HUES6 (cell line): ENCODE data around the gene SFXN5.

Experiments used
- H3K27ac ChIP-seq: 2 replicates; pipeline ENCODE4 v1.7.0; 2013; ENCODE audit warnings: low read depth, mild to moderate bottlenecking, low read length, inconsistent platforms
- H3K27me3 ChIP-seq: 2 replicates; pipeline ENCODE4 v1.6.1; 2013; ENCODE audit warnings: low read length; ENCODE audit not compliant: control insufficient read depth, insufficient read depth
- H3K36me3 ChIP-seq: 2 replicates; pipeline ENCODE4 v1.6.1; 2013; ENCODE audit warnings: low read length; ENCODE audit not compliant: control insufficient read depth, insufficient read depth
- H3K4me1 ChIP-seq: 2 replicates; pipeline ENCODE4 v1.6.1; 2013; ENCODE audit warnings: low read length; ENCODE audit not compliant: control insufficient read depth, insufficient read depth
- H3K4me3 ChIP-seq: 2 replicates; pipeline ENCODE4 v1.5.1; 2013; ENCODE audit warnings: low read depth, low read length
- H3K9ac ChIP-seq: one replicate; pipeline ENCODE4 v1.6.1; 2013; ENCODE audit warnings: mild to moderate bottlenecking, low read length
- H3K9me3 ChIP-seq: 2 replicates; pipeline ENCODE4 v1.6.1; 2013; ENCODE audit warnings: low read depth, low read length; ENCODE audit not compliant: control insufficient read depth, insufficient read depth

Gene SFXN5

DNA sequence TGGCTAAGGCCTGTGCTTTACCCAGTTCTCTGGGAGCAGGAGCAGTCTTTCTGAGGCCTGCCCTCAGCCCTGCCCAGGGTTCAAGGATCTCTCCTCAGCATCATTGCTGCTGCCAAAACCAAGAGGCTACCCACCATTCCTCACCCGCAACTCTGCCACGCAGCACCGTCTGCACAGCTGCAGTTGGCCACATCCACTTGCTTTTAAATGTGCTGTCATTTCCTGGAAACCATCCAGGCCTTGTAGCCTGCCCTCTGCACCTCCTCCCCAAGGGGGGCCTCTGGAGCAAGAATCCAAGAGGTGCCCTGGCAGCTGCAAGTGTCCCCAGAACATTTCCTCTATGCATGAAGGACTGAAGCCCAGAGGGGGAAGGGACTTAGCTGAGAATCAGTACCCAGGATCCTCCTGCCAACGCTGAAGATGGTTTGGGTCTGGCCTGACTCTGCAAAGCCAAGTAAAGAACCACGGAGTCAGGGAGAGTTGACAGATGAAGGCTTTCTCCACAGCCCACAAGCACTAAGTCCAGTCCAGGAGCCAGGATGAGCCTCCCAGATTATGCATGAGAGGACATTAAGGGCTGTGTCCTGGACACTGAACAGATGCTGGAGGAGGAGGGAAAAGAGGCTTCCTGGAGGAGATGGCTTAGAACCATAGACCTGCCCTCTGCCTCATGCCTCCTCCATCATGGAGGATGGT, 139.3 kb downstream of the SFXN5 start:
- H3K9ac ChIP-seq, result no peak overlapping the region
- peaks cover 94% of the 10 kb centered on the region for H3K27me3 ChIP-seq
- no peaks in the 10 kb centered on the region for H3K36me3 ChIP-seq
- no peak overlapping the region for H3K4me3 ChIP-seq
- H3K4me1 ChIP-seq, result peaks cover 4% of the 10 kb centered on the region; the same call in 1 of the 2 replicates
- H3K27ac ChIP-seq, result no peak overlapping the region
- H3K9me3 ChIP-seq, result no peaks in the 10 kb centered on the region

DNA sequence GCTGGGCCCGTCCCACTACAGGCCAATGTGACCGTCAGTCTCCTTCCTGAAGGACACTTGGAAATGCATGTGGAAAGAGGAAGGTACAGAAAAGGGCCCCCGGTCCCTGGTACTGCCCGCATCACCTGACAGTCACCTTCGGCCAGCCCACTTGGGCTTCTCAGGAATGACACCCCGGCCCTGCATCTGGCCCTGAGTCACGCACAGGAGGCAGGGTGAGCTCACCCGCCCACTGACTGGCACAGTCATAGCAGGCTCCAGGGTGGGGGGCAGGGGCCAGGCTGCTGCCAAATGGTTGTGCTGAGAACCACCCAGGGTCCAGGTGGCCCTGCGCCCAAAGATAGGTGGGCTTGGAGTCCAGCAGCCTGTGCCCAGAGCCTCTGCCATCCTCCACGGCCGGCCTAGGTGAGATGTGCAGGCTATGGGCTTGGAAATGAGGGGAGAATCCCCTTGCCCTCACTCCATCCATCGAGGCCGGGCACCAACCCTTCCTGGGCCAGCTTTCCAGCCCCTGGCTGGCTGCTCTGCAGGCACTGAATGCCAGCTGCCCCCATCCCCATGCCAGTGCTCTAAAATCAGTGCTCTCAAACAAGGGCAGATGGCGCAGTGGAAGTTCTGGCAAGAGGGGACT, 140.1 kb downstream of the SFXN5 start:
- Histone ChIP-seq H3K9ac (no peak overlapping the region), H3K4me3 (no peak overlapping the region), H3K9me3 (no peaks in the 10 kb centered on the region), H3K27me3 (peaks cover 99% of the 10 kb centered on the region), H3K4me1 (peaks cover 8% of the 10 kb centered on the region; the same call in 1 of the 2 replicates), H3K36me3 (no peaks in the 10 kb centered on the region), H3K27ac (no peak overlapping the region)

DNA sequence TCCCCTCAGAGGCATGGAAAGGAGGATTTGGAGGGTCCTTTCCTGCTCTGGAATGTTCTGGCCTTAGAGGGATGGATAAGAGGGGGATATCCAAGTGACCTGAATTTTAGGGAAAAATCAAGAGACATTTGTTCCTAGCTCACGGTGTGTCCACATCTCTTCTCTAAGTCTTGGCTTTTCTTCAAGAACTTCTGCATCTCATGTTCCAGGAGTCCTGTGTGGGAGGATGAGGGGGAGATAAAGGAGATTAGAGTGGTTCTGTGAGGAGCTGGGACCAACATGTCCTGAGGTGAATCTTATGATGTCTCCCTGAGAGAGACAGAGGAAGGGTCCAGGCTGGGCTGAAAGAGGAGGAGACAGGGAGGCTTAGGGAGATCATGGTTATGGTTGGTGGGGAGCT, 142.5 kb downstream of the SFXN5 start:
- H3K9me3 ChIP-seq, result no peaks in the 10 kb centered on the region
- H3K4me3 ChIP-seq, result no peak overlapping the region
- no peak overlapping the region for H3K9ac ChIP-seq
- peaks cover 20% of the 10 kb centered on the region for H3K4me1 ChIP-seq
- H3K27ac ChIP-seq, result no peak overlapping the region
- H3K36me3 ChIP-seq, result no peaks in the 10 kb centered on the region
- peaks cover 100% of the 10 kb centered on the region for H3K27me3 ChIP-seq

DNA sequence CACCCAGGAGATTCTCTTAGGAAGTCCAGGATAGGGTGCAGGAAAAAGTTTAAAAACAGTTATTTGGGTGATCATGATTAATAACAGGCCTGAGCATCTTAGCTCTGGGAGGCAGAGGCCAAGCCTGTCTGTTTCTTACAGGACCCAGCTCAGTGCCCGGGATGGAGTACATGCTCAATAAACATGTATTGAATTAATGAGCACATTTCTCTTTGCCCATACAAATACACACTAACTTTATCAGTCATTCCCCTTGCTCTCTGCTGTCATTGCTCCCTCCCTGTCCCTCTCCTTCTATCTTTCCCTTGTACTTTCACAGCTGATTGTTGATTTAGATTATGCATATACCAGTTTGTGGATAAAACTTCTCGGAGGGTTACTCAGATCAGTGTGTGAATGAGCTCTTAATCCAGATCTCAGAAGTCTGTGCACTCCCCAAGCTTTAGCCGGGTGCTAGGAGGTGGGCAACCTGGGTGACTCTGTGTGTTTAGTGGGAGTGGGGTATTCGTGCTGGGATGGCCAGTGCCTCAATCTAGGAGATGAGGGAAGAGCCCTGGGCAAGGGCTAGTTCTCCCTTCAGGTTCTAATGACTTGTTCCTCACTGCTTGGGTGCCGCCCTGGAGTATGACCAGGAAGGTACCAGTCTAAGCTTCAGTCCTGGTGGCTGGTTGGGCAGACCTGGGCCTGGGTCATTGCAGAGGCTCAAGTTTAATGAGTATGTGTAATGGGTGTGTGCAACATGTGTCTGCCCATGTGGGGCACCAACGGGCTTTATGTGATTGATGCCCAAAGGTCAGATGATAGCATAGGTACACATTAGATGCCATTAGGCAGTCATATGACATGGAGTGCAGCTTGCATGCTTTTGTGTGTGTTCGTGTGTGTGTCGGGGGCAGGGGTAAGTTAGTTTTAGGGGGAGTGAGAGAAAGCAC, 143.6 kb downstream of the SFXN5 start:
- Histone ChIP-seq H3K9me3 (no peaks in the 10 kb centered on the region), H3K9ac (no peak overlapping the region), H3K4me1 (peaks cover 27% of the 10 kb centered on the region), H3K4me3 (no peak overlapping the region), H3K36me3 (no peaks in the 10 kb centered on the region), H3K27ac (no peak overlapping the region), H3K27me3 (peaks cover 100% of the 10 kb centered on the region)

DNA sequence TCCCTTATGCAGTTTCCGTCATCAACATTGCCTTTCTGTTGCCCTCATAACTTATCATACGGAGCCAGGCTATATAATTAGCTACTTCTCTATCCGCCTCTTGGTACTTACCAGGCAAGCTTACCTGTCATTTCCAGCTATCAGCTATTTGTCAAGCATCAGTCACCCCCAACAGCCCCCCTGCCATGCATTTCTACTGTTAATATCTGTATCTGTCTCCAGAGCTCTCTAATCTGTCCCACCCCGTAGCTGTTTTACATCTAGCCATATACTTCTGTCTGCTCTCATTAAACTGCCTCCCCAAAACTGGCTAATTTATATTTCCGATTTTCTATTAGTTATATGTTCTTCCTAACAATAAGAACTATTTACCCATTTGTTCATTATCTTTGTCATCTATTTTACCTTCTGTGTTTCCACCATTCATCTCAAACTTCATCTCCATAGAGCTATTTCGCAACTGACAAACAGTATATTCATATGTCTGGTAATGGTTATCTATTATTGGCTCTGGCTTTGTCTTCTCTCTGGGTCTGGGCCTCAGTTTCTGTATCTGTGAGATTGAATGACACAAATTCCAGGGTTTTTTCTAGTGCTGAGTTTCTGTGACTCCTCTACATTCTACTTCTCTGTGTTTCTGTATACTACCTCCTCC, 144.6 kb downstream of the SFXN5 start:
- H3K4me1 ChIP-seq, result peaks cover 27% of the 10 kb centered on the region
- no peaks in the 10 kb centered on the region for H3K36me3 ChIP-seq
- no peak overlapping the region for H3K9ac ChIP-seq
- H3K27me3 ChIP-seq, result peaks cover 100% of the 10 kb centered on the region
- H3K4me3 ChIP-seq, result no peak overlapping the region
- H3K27ac ChIP-seq, result no peak overlapping the region
- H3K9me3 ChIP-seq, result no peaks in the 10 kb centered on the region

DNA sequence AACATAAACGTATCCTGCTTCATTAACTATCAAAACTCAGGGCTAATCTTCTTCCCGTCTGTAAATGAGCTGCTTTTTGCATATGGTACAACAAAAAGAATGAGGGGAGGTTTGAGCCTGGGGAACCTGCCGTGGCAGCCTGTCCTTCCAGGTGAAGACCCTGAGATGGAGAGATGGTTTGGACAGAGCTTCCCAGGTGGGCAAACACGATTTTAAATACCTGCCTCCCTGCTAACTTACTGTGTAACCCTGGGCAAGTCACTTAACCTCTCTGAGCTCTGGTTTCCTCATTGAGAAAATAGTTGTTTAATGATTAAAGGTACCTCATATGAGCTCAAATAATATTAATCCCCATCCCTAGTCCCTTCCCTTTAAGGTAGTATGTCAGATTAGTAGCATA, 145.1 kb downstream of the SFXN5 start:
- Histone ChIP-seq H3K4me3 (no peak overlapping the region), H3K9ac (no peak overlapping the region), H3K36me3 (no peaks in the 10 kb centered on the region), H3K4me1 (peaks cover 27% of the 10 kb centered on the region), H3K27ac (no peak overlapping the region), H3K27me3 (peaks cover 100% of the 10 kb centered on the region), H3K9me3 (no peaks in the 10 kb centered on the region)

DNA sequence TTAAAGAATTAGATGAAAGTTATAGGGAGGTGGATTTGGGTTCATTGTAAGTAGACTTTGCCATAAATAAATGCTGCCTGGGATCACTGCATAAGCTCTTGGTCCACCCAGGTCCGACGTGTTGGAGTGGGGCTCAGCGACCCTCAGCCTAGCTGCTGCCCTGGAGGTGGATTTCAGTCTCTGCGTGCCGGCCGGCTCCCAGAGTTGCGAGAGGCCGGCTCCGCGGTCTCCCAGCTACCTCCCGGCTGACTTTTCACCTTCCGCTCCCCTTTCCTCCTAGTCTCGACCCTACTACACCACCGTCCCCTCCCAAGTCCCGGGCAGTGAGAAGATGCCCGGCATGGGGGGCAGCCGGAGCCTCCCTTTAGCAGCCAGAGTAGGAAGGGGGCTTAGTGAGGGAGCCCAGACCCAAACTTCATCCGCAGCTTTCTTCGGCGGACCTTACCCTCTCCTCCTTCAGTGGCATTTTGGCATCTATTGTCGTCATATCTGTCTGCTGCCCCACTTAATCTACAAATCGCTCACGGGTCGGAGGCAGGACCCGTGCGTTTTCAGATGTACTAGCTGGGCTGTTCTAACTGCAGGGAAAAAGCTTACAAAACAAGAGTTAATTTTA, 146.1 kb downstream of the SFXN5 start:
- H3K4me1 ChIP-seq, result peaks cover 27% of the 10 kb centered on the region
- peak overlapping the region; percentile 48; the same call in 1 of the 2 replicates for H3K4me3 ChIP-seq
- no peak overlapping the region for H3K27ac ChIP-seq
- H3K9me3 ChIP-seq, result no peaks in the 10 kb centered on the region
- H3K36me3 ChIP-seq, result no peaks in the 10 kb centered on the region
- no peak overlapping the region for H3K9ac ChIP-seq
- H3K27me3 ChIP-seq, result peaks cover 100% of the 10 kb centered on the region

DNA sequence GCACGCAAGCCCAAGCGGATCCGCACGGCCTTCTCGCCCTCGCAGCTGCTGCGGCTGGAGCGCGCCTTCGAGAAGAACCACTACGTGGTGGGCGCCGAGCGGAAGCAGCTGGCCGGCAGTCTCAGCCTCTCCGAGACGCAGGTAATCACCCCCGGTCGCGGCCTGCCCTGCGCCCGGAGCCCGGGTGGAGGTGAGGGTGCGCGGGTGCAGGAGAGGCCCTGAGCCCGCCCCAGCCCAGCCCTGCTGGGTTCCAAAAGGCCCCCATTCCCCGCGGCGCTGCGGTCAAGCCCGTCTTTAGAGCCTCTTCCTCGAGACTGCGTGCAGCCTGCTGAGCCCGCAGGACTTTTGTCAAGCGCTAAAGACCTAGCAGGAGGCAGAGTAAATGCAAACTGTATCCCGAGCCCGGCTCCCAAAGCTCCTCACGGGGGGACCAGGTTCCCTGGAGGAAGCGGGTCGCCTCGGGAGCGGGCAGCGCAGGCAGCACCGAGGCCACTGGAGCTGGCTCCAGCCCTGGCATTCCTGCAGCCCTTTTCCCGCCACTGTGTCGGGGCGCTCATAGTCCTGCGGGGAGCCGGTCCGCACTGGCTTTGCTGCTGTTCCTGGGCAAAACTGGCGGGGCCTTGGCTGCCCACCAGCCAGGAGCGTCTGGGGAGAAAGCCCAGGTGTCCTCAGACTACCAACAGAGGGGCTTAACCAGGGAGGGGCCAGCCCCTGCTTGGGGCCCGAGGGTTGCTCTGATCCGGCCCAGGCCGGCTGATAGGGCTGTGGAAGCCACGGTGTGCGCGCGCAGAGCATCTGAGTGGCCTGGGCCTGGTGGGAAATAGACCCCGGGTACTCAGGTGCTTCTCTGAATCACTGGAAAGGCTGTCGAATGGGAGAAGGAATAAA, 146.9 kb downstream of the SFXN5 start:
- Histone ChIP-seq H3K4me1 (peaks cover 33% of the 10 kb centered on the region), H3K27ac (no peak overlapping the region), H3K4me3 (peak overlapping the region; percentile 48), H3K9ac (no peak overlapping the region), H3K9me3 (no peaks in the 10 kb centered on the region), H3K27me3 (peaks cover 100% of the 10 kb centered on the region), H3K36me3 (no peaks in the 10 kb centered on the region)

DNA sequence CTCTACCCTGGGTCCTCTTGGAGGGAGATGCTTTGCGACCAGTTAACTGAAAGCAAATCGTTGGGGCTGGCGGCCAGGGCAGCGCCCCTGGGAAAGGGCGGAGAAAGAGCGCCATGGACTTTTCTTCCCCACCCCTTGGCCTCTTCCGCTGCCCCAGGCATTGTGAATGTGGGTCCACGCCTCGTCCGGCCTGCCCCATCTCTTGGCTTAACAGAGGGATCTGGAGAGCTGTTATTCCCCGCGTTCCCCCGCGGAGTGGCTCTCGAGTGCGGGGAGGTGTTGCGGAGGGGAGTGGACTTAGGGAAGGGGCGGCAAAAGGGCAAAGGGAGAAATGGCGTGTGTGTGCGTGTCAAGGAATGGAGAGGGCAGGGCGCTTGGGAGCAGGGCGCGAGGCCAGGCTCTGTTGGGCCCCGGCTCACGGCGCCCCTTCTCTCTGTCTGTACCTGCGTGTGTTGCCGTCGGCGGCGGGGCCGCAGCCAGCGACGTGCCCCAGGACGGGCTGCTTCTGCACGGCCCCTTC, 147.6 kb downstream of the SFXN5 start:
- Histone ChIP-seq H3K36me3 (no peaks in the 10 kb centered on the region), H3K27me3 (peaks cover 100% of the 10 kb centered on the region), H3K4me1 (peaks cover 33% of the 10 kb centered on the region), H3K9ac (no peak overlapping the region), H3K9me3 (no peaks in the 10 kb centered on the region), H3K27ac (no peak overlapping the region), H3K4me3 (peak overlapping the region; percentile 48)
